OCI-LY1 (cell line): ENCODE measurements around the gene TDRKH.

ENCODE experiments used
- H2AFZ ChIP-seq: fragments of 200-600 bp; sonication (generic), shearing (Covaris generic); 2 replicates; pipeline ENCODE4 v1.6.0; 2014; ENCODE audit warnings: antibody characterized with exemption, mild to moderate bottlenecking, low read length
- H3F3A ChIP-seq: fragments of 200-600 bp; sonication (generic), shearing (Covaris generic); 2 replicates; pipeline ENCODE4 v1.6.0; 2014; ENCODE audit warnings: mild to moderate bottlenecking, antibody characterized with exemption, low read length, moderate library complexity; ENCODE audit not compliant: insufficient read depth
- H3K27ac ChIP-seq: fragments of 200-600 bp; sonication (generic); 2 replicates; pipeline ENCODE4 v1.5.1; 2014; ENCODE audit warnings: low read length, mixed run types, mild to moderate bottlenecking, low read depth; ENCODE audit not compliant: poor library complexity, severe bottlenecking
- H3K27me3 ChIP-seq: fragments of 200-600 bp; sonication (generic); 2 replicates; pipeline ENCODE4 v1.6.0; 2014; ENCODE audit warnings: antibody characterized with exemption, mild to moderate bottlenecking, low read length, moderate library complexity; ENCODE audit not compliant: insufficient read depth
- H3K36me3 ChIP-seq: fragments of 200-600 bp; sonication (generic); 2 replicates; pipeline ENCODE4 v1.6.1; 2014; ENCODE audit warnings: mild to moderate bottlenecking, antibody characterized with exemption, low read length, moderate library complexity, mixed read lengths; ENCODE audit not compliant: insufficient read depth
- H3K4me1 ChIP-seq: fragments of 200-600 bp; sonication (generic); 2 replicates; pipeline ENCODE4 v1.5.1; 2014; ENCODE audit warnings: mild to moderate bottlenecking, low read length, moderate library complexity; ENCODE audit not compliant: insufficient read depth, severe bottlenecking
- H3K4me2 ChIP-seq: fragments of 200-600 bp; sonication (generic), shearing (Covaris generic); 2 replicates; pipeline ENCODE4 v1.6.1; 2014; ENCODE audit warnings: low read length
- H3K4me3 ChIP-seq: fragments of 200-600 bp; sonication (generic); 2 replicates; pipeline ENCODE4 v1.5.1; 2014; ENCODE audit warnings: low read length, low read depth, mild to moderate bottlenecking, mixed read lengths; ENCODE audit not compliant: poor library complexity, severe bottlenecking
- H3K79me2 ChIP-seq: fragments of 200-600 bp; shearing (Covaris generic); 2 replicates; pipeline ENCODE4 v1.6.1; 2016; ENCODE audit warnings: mixed run types, low read length, mixed read lengths; ENCODE audit not compliant: insufficient read depth
- H3K9ac ChIP-seq: fragments of 200-600 bp; sonication (generic), shearing (Covaris generic); 2 replicates; pipeline ENCODE4 v1.6.1; 2014; ENCODE audit warnings: mild to moderate bottlenecking, low read length, mixed read lengths
- H3K9me2 ChIP-seq: fragments of 200-600 bp; sonication (generic), shearing (Covaris generic); 2 replicates; pipeline ENCODE4 v1.6.1; 2014; ENCODE audit warnings: low read depth, mild to moderate bottlenecking, low read length, mixed read lengths
- H3K9me3 ChIP-seq: fragments of 200-600 bp; shearing (Covaris generic); 2 replicates; pipeline ENCODE4 v1.6.1; 2014; ENCODE audit warnings: low read length, mixed read lengths
- H4K20me1 ChIP-seq: fragments of 200-600 bp; sonication (generic), shearing (Covaris generic); 2 replicates; pipeline ENCODE4 v1.6.0; 2016; ENCODE audit warnings: mild to moderate bottlenecking, low read length; ENCODE audit not compliant: insufficient read depth
- CTCF ChIP-seq: fragments of 200-600 bp; sonication (generic), shearing (Covaris generic); IDR thresholded peaks from 2 replicates; pipeline ENCODE4 v1.5.1; 2017; ENCODE audit warnings: mild to moderate bottlenecking, antibody characterized with exemption, low read length, moderate library complexity, mixed read lengths
- EZH2 ChIP-seq: fragments of 200-600 bp; sonication (generic), shearing (Covaris generic); IDR thresholded peaks from 2 replicates; pipeline ENCODE4 v1.8.0; 2017; ENCODE audit warnings: borderline replicate concordance, mixed run types, mild to moderate bottlenecking, antibody characterized with exemption, low read length, moderate library complexity, mixed read lengths

Gene TDRKH

GRCh38 chr1:151799179-151800022 lies 9.1 kb upstream of the TDRKH start:
- Histone ChIP-seq H3K9ac (no peak overlapping the region), H2AFZ (no peak overlapping the region), H3K4me1 (no peaks in the 10 kb centered on the region), H3K27ac (no peak overlapping the region), H3F3A (no peaks in the 10 kb centered on the region), H3K36me3 (no peaks in the 10 kb centered on the region), H3K4me2 (no peak overlapping the region), H3K9me2 (no peaks in the 10 kb centered on the region), H3K4me3 (no peak overlapping the region), H3K9me3 (no peaks in the 10 kb centered on the region), H3K79me2 (no peaks in the 10 kb centered on the region), H3K27me3 (peaks cover 4% of the 10 kb centered on the region; the same call in 1 of the 2 replicates), H4K20me1 (no peaks in the 10 kb centered on the region)
- no peak for TF ChIP-seq EZH2
- TF ChIP-seq CTCF, result no peak

- H4K20me1 ChIP-seq, result no peaks in the 10 kb centered on the region
- H3K9me3 ChIP-seq, result no peaks in the 10 kb centered on the region
- no peak overlapping the region for H3K4me2 ChIP-seq
- no peaks in the 10 kb centered on the region for H3K36me3 ChIP-seq
- no peak overlapping the region for H3K4me3 ChIP-seq
- H2AFZ ChIP-seq, result no peak overlapping the region
- H3K27me3 ChIP-seq, result peaks cover 4% of the 10 kb centered on the region; the same call in 1 of the 2 replicates
- H3F3A ChIP-seq, result no peaks in the 10 kb centered on the region
- H3K9ac ChIP-seq, result no peak overlapping the region
- H3K79me2 ChIP-seq, result no peaks in the 10 kb centered on the region
- H3K4me1 ChIP-seq, result no peaks in the 10 kb centered on the region
- H3K27ac ChIP-seq, result no peak overlapping the region
- TF ChIP-seq EZH2, result no peak
- TF ChIP-seq CTCF, result no peak
- no peaks in the 10 kb centered on the region for H3K9me2 ChIP-seq
Measured at GRCh38 chr1:151798571-151798970, 8.3 kb upstream of the TDRKH start.

GRCh38 chr1:151790940-151791651 lies 796 bp upstream of the TDRKH start:
- Histone ChIP-seq H3K79me2 (no peaks in the 10 kb centered on the region), H4K20me1 (no peaks in the 10 kb centered on the region), H3F3A (no peaks in the 10 kb centered on the region), H3K4me2 (peak overlapping the region; percentile 90), H3K9me3 (no peaks in the 10 kb centered on the region), H3K4me1 (peaks cover 23% of the 10 kb centered on the region), H3K27me3 (no peaks in the 10 kb centered on the region), H3K27ac (no peak overlapping the region), H2AFZ (peak overlapping the region; percentile 89), H3K36me3 (no peaks in the 10 kb centered on the region), H3K9ac (peak overlapping the region; percentile 53), H3K9me2 (no peaks in the 10 kb centered on the region), H3K4me3 (peak overlapping the region; percentile 71)
- no peak for TF ChIP-seq EZH2
- no peak for TF ChIP-seq CTCF
